ENCODE results near the gene ADGRB3.

ADGRB3 gene

DNA sequence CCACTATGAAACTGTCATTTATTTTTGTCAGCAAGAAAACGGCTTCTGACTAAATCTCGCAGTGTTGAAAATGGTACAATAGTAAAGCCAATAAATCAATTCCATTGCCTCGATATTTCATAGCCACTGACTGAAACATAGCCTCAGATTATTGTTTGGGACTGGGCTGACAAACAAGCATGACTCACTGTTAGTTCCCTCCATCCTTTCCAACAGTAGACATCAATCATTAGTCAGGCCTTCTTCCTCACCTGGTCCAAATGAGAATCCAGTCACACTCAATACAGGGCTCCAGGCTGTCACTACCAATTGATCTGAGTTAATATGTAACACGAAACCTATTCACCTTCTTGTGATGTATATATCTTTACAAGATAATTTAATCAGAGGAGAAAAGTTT, 66.1 kb downstream of the ADGRB3 start:
- no peak for DNase-seq (ENCODE audit: low spot score)

DNA sequence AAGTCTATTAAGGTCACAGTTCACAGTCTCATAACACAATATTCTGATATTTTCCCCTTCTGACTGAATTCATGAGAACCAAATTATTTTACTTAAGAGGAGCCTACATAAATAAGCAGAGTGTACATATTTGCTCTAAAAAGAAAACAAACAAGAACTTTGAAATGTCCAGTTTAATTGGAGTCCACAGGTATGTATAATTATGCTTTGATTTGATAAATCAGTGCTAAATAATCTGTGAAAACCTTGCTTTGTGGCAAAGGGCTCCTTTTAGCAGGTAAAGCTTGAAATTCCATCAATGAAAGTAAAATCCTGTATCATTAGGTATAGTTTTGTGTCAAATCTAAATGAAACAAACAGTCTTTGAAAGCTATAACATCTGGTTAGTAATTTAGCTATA, 69.4 kb downstream of the ADGRB3 start:
- DNase-seq (ENCODE audit: low spot score), result no peak

DNA sequence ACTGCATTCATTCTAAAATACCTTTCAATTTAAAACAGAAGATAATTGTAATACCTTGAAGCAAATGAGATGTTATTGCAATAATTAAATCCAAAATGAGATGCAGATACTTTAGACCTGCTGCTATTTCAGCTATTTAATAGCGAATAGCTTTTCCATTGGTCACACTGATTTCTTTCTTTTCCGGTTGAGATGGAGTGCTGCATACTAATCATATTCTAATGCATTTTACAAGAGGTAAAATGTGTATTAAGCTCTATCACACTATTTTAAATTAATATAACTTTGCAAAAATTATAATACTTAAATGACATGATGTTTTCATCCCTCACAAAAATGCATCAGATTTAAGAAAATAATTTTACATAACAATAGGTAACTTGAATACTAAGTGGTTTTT, 74.0 kb downstream of the ADGRB3 start:
- DNase-seq (ENCODE audit: low spot score), result no peak

DNA sequence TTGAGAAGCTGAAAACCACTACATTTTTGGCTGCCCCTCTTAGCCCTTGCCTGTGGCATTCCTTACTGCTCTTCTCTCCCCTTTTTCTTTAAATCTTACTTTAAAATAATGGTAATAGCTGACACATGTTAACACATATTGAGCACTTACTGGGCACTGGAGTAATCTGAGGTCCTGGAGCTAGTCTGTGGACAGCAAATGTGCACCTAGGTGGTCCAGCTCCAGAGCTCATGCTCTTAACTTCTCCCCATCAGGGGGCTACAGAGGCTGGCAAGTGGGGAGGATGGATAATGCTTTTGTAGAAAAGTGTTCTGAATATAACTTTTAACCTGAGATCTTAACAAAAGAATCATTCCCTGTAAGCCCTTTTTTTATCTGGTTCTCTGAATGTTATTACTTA, 74.8 kb downstream of the ADGRB3 start:
- DNase-seq (ENCODE audit: low spot score), result no peak

DNA sequence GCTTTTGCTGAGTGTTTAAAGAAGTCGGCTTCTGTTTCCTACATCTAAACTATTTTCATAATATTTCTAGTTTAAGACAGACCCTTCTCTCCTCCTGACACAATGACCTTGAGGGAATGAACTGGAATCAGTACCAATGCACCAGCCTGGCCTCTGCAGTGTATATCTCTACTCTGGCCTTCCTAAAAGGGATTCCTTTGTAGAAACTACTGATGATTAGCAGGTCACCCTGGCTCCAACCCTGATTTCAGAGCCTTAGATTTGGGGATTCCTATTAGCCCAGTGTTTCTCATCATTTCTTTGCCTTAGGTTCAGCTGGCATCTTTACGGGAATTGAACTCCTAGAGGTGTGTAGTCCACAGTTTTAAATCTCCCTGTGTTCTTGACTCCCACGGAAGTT, 75.4 kb downstream of the ADGRB3 start:
- DNase-seq (ENCODE audit: low spot score), result no peak

DNA sequence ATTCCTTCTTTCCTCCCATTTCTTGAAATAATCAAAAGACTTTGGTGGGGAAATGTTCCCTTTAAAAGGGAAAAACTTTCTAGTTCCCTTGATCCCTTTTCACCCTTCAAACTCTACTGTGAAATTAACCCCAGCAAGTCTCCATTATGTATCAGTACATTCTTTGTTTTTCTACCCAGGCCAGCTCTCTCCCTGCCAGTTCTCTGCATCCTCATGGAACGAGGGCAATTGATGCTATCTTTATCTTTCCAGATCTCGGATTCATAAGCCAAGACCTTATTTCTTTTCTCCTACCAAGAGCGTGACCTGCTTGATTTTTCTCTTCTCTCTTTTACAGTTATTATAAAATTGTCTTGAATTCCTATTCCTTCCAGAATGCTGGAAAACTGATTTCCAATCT, 75.8 kb downstream of the ADGRB3 start:
- DNase-seq (ENCODE audit: low spot score), result no peak

DNA sequence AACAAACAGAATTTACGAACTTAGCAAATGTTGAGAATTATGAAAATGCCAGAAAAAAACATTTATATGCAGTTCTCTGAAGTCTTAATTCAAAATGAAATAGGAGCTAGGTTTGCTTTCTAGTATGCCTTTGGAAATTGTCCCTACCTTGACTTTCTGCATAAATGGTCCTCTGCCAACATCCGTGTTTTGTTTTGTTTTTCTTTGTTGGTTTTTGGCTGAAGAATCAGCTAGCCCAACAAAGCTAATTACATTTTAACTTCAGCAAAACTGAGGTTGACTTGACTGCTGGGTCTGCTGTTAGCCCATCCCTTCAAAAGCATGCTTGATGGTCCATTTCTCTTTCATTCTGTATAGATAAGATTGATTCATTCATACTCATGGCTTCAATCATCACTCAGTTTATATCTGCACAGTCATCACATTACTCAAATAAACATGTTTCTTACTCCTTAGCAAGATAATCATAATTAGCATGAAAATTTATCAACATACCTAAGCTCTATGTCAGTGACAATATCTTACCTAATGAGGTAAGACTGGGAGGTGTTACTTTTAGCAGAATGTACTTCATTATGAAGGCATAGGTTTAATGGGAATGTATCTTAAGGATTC, 76.4 kb downstream of the ADGRB3 start:
- no peak for DNase-seq (ENCODE audit: low spot score)

DNA sequence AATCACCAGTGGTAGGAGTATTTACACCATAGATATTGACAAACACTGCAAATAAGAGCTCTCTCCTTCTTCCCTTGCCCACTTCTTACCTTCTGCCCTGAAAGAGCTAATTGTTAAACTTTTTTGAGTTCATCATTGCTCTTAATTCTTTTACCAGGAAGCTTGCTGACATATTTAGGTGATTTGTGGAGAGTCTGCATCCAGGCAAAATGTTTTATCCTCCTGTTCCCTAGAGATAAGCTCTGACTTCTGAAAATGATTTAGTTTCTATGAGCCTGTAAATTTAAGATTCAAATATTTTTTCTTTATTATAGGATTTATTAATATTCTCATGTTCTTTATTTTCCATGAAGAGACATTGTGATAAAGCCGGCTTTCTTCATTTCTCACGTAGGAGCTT, 81.5 kb downstream of the ADGRB3 start:
- no peak for DNase-seq (ENCODE audit: low spot score)

DNA sequence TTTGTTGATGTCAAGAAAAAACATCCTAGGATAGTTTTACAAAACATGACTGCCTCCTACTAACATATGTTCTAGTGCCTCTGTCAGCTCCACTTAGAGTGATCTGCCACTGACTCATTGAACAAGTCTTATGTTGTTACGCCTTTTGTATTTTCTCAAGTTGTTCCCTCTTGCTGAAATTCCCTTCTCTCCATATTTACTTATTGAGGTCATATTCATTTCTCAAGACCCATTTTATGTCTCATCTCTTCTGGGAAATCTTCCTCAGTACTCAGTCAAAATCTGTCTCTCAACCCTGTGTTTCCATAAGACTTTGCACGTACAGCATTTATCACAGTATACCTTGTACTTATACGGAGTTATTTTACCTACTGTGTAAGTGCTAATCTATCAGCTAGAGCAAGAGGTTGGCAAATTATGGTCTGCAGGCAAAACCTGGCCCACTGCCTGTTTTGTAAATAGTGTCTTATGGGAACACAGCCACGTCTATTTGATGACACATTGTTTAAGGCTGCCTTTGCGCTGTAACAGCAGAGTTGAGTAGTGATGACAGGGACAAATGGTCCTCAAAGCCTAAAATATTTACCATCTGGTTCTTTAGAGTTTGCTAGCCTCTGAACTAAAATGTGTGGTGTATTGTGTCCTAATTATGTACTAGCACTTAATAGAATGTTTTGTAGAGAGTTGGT, 83.4 kb downstream of the ADGRB3 start:
- no peak for DNase-seq (ENCODE audit: low spot score)

DNA sequence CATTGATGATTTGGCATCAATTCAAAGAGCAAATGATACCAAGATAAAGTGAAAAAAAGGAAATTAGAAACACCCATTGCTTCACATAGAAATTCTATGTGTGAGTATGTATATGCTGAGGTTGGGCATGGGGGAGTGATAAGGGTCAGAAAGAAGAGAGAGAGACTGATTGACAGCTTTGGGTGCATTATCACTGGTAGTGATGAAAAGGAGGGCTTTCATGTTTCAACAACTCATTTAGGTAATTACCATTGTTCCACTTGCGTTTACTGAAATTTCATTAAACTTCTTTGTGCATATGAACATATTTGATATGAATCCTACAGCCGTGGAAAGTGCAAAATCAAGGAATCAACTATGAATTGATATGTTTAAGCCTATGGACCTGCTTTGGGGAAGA, 84.7 kb downstream of the ADGRB3 start:
- DNase-seq (ENCODE audit: low spot score), result no peak

DNA sequence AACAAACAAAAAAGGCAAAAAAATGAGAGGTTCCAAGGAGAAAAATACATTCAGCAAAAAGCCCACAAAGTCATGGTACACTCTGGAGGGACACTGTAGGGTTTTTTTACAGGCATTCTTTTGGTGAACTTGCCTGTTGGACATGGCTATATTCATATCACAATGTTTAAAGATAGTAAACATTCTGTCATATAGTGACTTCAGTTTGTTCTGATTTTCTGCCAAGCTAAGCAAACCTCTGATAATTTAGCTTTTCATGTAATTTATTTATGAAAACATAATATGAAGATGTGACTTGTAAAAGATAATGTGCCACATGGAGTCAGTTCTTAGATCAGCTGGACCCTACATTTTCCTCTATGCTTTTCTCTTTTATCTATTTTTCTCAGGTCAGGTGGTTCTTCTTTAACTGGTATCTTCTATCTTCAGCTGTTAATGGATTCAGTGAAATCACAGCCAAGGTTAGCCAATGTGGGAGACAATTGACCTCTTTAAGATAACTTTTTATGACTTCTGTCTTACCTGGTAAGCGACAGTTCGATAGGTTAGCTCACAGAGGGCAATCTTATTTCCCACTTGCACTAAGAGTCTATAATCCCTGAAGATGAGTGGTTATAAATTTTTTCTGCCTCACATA, 87.9 kb downstream of the ADGRB3 start:
- DNase-seq (ENCODE audit: low spot score), result no peak

DNA sequence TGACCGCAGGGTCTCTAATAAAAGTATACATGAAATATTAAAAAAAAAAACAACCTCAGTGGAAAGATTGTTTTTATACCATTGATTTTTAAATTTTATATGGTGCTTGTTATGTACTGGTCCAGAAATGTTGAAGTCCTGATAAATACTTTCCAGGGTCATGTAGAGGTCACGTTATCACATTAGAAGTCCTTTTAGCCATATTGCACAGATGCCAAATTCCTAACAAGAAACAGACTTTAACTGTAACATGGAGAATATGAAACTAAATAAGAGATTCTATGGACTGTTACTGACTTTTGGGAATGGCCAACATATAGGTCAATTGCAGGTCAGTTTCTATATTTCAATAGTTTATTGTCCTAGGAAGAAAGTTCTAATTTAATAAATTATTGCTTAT, 89.0 kb downstream of the ADGRB3 start:
- peak; percentile 56 for DNase-seq (ENCODE audit: low spot score)

DNA sequence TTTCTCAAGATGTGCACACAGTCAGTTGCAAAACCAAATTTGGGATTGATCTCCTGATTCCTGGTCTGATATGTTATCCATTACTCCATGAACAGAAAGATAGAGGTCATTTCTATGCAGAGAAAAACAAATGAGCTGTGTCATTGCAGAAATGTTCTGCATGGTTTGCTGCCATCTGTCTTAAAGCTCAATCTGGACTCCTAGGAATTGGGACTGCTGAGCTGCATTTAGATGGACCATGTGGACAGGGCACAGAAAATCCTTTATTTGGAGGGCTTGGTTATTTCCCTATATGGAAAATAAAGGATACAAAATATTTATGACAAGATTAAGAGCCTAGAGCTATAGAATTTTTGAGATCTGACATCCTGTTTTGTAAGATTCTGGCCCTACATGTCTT, 91.3 kb downstream of the ADGRB3 start:
- peak; percentile 25 for DNase-seq (ENCODE audit: low spot score)

DNA sequence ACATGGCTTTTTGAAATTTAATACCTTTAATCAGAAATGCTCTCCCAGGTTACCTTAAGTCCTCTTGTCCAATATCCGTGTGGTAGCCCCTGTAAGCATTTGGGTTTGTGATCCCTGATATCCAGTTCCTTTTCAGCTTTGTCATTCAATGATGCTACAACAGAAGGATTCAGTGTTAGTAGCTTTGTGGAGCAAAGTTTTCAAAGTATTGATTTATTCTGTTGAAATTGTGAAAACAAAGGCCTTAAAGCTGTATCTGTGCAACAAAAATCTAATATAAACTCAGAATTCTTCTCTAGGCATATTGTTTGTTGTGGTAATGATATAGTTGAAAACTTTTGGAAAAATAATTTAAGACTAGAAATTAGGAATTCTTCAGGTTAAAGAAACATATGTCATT, 91.9 kb downstream of the ADGRB3 start:
- no peak for DNase-seq (ENCODE audit: low spot score)

DNA sequence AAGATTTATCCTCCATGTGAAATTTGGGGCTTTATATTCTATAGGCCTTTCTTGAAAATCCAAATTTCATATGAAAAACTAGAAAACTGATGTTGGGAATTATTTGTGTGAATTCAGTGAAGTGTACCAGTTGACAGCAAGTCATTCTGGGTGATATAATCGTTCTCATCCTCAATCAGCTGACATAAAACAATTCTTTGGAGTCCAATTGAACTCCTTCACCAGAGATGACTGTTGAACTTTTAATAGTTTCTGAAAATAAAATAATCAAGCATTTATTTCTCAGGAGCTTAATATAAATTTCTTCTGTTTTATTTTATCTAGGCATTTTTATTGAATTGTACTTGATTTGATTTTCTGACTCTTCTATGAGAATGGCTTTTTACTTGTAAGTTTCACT, 92.6 kb downstream of the ADGRB3 start:
- no peak for DNase-seq (ENCODE audit: low spot score)

DNA sequence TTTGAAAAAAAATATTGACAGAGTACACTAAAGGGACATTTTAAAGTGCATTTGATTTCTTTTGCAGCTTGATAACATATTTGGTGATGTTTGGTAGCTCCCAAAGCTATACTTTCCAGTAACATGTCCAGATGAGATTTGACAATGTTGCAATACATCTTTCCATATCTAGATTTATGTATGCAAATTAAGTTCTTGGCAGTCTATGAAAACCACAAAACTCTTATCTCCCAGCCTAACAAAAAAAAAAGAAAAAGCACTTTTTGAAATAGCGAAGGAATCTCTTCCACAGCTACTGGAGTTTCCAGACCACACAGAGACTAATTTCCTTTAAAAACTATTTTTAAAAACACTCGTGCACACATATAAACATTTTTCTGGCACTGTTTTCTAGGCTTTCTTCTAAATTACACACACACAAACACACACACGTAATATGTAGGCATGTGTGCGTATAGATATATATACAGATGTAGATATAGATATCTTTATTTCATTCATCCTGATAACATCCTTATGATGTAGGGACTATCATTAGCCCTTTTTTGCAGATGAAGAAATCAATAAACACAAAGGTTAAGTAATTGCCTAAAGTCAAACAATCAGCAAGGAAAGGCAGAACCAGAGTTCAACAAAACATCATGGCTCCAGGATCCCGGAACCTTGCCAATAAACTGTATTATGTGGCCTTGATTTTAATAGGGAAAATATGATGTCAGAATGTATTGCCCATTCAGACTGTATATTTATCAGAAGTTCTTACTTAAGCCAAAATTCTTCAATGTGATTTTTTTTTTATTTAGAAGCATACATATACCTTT, 93.3 kb downstream of the ADGRB3 start:
- no peak for DNase-seq (ENCODE audit: low spot score)

DNA sequence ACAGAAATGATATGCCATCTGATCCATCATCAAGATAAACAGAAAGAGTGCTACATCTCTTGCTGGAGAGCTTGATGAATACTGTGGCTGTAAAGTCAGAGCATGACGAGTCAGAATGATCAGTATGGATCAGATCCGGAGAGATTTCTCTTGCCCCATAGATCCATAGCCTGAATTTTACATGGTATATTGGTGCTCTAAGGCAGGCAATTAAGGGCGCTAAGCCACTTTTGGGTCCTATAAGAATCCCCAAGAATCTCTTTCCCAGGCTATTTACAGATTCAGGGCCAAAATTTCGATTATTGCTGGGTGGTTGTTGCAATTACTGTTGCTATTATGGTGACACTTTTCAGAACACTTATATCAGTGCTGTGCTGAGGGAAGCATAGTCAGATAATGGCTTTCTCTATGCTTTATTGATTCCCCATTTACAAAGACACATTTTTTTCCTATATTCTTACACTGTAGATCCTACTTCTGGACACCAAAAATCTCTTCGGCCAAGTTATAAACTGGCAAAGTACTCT, 94.4 kb downstream of the ADGRB3 start:
- DNase-seq (ENCODE audit: low spot score), result no peak

DNA sequence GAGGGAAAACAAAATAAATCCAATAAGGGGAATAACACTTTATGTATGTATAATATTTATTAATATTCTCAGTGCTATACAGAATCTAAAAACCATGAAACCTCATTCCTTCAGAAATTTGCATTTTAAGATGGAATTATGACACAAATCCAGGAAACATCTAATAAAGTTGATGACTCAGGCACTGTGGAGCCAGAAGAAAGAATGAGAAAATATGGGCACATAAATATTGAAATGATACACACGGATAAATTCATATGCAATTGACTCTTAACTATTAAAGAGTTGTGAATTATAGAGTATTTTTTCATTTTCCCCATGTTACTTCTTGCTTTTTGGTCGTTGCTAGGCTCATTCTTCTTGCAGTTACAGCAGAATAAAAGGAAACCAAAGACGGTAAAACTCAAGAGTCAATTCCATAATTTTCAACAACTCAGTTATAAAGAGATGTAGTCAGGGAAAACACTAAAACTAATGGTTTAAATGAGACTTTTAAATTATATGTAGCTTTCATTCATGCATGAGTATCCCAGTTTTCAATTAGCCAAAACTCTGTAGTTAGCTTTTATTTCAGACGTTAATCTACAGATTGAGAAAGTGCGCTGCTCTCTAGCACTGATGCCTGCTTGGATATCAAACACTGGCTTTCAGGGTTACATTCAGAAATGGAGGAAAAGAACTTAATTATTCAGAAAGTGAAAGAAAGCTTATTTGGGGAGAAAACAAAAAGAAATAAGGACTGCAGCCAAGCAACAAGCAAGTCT, 95.4 kb downstream of the ADGRB3 start:
- DNase-seq (ENCODE audit: low spot score), result no peak

DNA sequence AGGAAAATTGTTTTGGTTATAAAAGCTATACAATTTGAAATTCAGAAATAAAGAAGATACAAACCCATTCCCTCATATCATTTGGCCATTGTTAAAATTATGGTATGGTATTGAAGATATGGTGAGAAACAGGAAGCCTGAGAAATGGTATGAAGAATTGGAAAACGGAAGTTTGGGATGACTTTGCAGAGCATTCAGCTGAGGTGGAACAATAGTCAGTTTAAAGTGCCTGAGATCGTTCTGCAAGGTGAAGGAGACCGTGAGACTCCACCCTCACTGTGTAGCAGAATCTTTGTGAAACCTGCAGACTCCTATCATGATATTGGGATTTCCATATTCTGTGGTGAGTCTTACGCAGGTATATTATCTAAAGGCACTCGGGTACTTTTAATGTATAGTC, 97.3 kb downstream of the ADGRB3 start:
- DNase-seq (ENCODE audit: low spot score), result no peak

DNA sequence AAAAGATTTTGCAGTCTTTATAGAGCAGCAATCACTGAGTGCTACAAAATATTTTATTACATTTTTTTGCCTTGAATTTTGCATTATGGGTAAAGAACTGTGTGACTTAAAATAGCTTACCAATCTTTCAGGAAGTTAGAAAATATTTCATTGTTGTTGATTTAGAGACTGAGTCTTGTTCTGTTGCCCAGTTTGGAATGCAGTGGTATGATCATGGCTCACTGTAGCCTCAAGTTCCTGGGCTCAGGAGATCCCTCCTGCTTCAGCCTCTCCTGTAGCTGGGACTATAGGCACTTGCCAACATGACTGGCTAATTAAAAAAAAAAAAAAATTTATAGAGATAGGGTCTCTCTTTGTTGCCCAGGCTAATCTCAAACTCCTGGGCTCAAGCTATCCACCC, 100.8 kb downstream of the ADGRB3 start:
- DNase-seq (ENCODE audit: low spot score), result no peak

DNA sequence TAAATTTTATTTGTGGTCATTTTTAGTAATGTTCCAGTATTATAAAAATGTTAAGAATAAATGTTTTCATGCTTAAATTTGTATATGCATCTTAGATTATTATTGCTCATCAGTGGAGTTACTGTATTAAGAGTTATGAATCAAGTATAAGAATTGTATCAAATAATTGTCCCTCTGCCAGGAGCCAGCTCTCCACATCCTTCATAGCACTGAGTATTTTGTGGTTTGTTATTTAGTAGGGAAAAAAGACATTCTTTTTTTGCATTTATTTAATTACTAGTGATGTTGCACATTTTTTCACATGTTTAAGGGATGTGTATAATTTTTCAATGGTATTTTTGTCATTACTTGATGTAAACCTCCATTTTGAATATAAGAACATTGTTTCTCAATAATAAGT, 102.0 kb downstream of the ADGRB3 start:
- no peak for DNase-seq (ENCODE audit: low spot score)

All from SK-N-DZ (cell line).